HCT116 (cell line): ENCODE results near the gene PREX1. TPM values are rescaled to one million over a fixed set of nuclear protein-coding genes. Genes with fewer than 3 reads are reported as not detected.

Experiments used
- ATAC-seq: fragments of 200-7000 bp; cut with Tn5 transposase; 2 replicates; pipeline ENCODE4 v1.9.1; 2020; ENCODE audit warnings: mild to moderate bottlenecking, moderate library complexity
- BruUV-seq: library from RNA; stranded (reverse); fragments of 400-500 nt; replicated peaks from 2 replicates; lab custom pipeline; 2021; lab: Mats Ljungman, UMichigan
- CTCF ChIA-PET: fragments of 300-600 bp; sonication (Branson Sonifier 250); formaldehyde crosslinking; loops from one replicate; lab custom pipeline; 2021; ENCODE audit warnings: antibody characterized with exemption; lab: Charles Lee
- POLR2A ChIA-PET: fragments of 300-600, 350-600 bp; sonication (Branson Sonifier 250); formaldehyde crosslinking; loops from one replicate; lab custom pipeline; 2021; ENCODE audit warnings: antibody characterized with exemption; lab: Charles Lee
- RAD21 ChIA-PET, 2 experiments: fragments of 300-600 bp; sonication (Branson Sonifier 250); formaldehyde crosslinking; loops; one replicate each; lab custom pipeline; 2023; ENCODE audit warnings: low total read pairs in 2 of 2; ENCODE audit not compliant: uncharacterized antibody in 2 of 2, unreplicated experiment in 2 of 2, low non-redundant PET in 1 of 2; lab: Charles Lee
- DNase-seq: peaks from one replicate; pipeline ENCODE4 v3.0.0-alpha.2; 2010; ENCODE audit warnings: low read depth, low spot score
- H2AFZ ChIP-seq: fragments of 200-600 bp; shearing (Covaris generic), sonication (generic); 2 replicates; pipeline ENCODE4 v1.6.1; 2017; ENCODE audit warnings: low read depth, mixed run types, mixed read lengths, antibody characterized with exemption, low read length; ENCODE audit not compliant: poor library complexity, severe bottlenecking
- H3K27ac ChIP-seq: 2 replicates; pipeline ENCODE4 v1.5.1; 2012; ENCODE audit warnings: low read depth, low read length
- H3K27me3 ChIP-seq: fragments of 200-600 bp; sonication (generic); 2 replicates; pipeline ENCODE4 v1.6.1; 2016; ENCODE audit warnings: mixed run types, low read length, mixed read lengths; ENCODE audit not compliant: insufficient read depth
- H3K36me3 ChIP-seq, 2 experiments: fragments of 200-500 bp in 1 of 2; fragments of 200-600 bp in 1 of 2; sonication (Bioruptor generic) in 1 of 2; sonication (generic) in 1 of 2; 2 replicates each; pipeline versions ENCODE4 v1.5.1 to v1.6.1; 2014 to 2016; ENCODE audit warnings: low read length in 2 of 2, inconsistent platforms in 1 of 2, mixed read lengths in 1 of 2, mixed run types in 1 of 2; ENCODE audit not compliant: insufficient read depth in 2 of 2, control insufficient read depth in 1 of 2
- H3K4me1 ChIP-seq, 2 experiments: fragments of 200-600 bp in 1 of 2; sonication (generic) in 1 of 2; 2 replicates each; pipeline versions ENCODE4 v1.5.1 to v1.6.1; 2012 to 2017; ENCODE audit warnings: low read length in 2 of 2, inconsistent platforms in 1 of 2, mild to moderate bottlenecking in 1 of 2, mixed read lengths in 1 of 2, mixed run types in 1 of 2, moderate library complexity in 1 of 2; ENCODE audit not compliant: insufficient read depth in 2 of 2, control insufficient read depth in 1 of 2
- H3K4me2 ChIP-seq: fragments of 200-600 bp; sonication (generic); 2 replicates; pipeline ENCODE4 v1.6.1; 2017; ENCODE audit warnings: mixed run types, low read length, mixed read lengths
- H3K4me3 ChIP-seq, 2 experiments: fragments of 200-600 bp in 1 of 2; sonication (generic) in 1 of 2; replicated peaks in 1 of 2; 2 replicates each; pipeline ENCODE4 v1.5.1; 2011 to 2016; ENCODE audit warnings: low read length in 2 of 2, control low read depth in 1 of 2, low read depth in 1 of 2, mild to moderate bottlenecking in 1 of 2, mixed read lengths in 1 of 2, mixed run types in 1 of 2
- H3K79me2 ChIP-seq: fragments of 200-600 bp; sonication (generic); 2 replicates; pipeline ENCODE4 v1.6.1; 2017; ENCODE audit warnings: mild to moderate bottlenecking, mixed run types, low read length, moderate library complexity, mixed read lengths; ENCODE audit not compliant: insufficient read depth
- H3K9ac ChIP-seq: fragments of 200-600 bp; sonication (generic); 2 replicates; pipeline ENCODE4 v1.6.1; 2016; ENCODE audit warnings: low read length, mixed read lengths
- H3K9me2 ChIP-seq: fragments of 200-600 bp; sonication (generic), shearing (Covaris generic); 2 replicates; pipeline ENCODE4 v1.6.1; 2017; ENCODE audit warnings: mixed run types, mild to moderate bottlenecking, moderate library complexity; ENCODE audit not compliant: insufficient read depth
- H3K9me3 ChIP-seq, 2 experiments: fragments of 200-500 bp in 1 of 2; fragments of 200-600 bp in 1 of 2; sonication (Bioruptor generic) in 1 of 2; sonication (generic) in 1 of 2; 2 replicates each; pipeline ENCODE4 v1.6.1; 2014 to 2017; ENCODE audit warnings: low read length in 2 of 2, mixed read lengths in 2 of 2, inconsistent platforms in 1 of 2, low read depth in 1 of 2, mild to moderate bottlenecking in 1 of 2, mixed run types in 1 of 2, moderate library complexity in 1 of 2; ENCODE audit not compliant: control insufficient read depth in 1 of 2, insufficient read depth in 1 of 2
- H4K20me1 ChIP-seq: fragments of 200-600 bp; sonication (generic), shearing (Covaris generic); 2 replicates; pipeline ENCODE4 v1.6.1; 2017; ENCODE audit warnings: mixed run types, mild to moderate bottlenecking, moderate library complexity; ENCODE audit not compliant: insufficient read depth
- CBX3 ChIP-seq: IDR thresholded peaks from 2 replicates; pipeline ENCODE4 v1.6.1; 2012; ENCODE audit warnings: low read depth
- CEBPB ChIP-seq: IDR thresholded peaks from 2 replicates; pipeline ENCODE4 v1.6.1; 2012; ENCODE audit warnings: low read depth
- EGR1 ChIP-seq: IDR thresholded peaks from 2 replicates; pipeline ENCODE4 v1.6.1; 2012; ENCODE audit warnings: low read depth
- ELF1 ChIP-seq: IDR thresholded peaks from 2 replicates; pipeline ENCODE4 v1.6.1; 2012; ENCODE audit warnings: low read depth, borderline replicate concordance
- EZH2 ChIP-seq: fragments of 200-600 bp; sonication (generic); IDR thresholded peaks from 2 replicates; pipeline ENCODE4 v1.6.1; 2017; ENCODE audit warnings: antibody characterized with exemption, mixed run types
- FOSL1 ChIP-seq: IDR thresholded peaks from 2 replicates; pipeline ENCODE4 v1.6.1; 2012; ENCODE audit warnings: low read depth
- JUND ChIP-seq: IDR thresholded peaks from 2 replicates; pipeline ENCODE4 v1.6.1; 2012
- POLR2AphosphoS5 ChIP-seq: IDR thresholded peaks from 2 replicates; pipeline ENCODE4 v1.6.1; 2011; ENCODE audit warnings: mild to moderate bottlenecking, low read depth, low read length, moderate library complexity
- RAD21 ChIP-seq: IDR thresholded peaks from 2 replicates; pipeline ENCODE4 v1.6.1; 2012; ENCODE audit warnings: low read depth, mild to moderate bottlenecking
- SIN3A ChIP-seq: IDR thresholded peaks from 2 replicates; pipeline ENCODE4 v1.6.1; 2012; ENCODE audit warnings: low read depth
- TCF7L2 ChIP-seq: IDR thresholded peaks from 2 replicates; pipeline ENCODE4 v1.7.0; 2011; ENCODE audit warnings: borderline replicate concordance, inconsistent platforms; ENCODE audit not compliant: insufficient read depth, insufficient read length; ENCODE audit errors: extremely low read depth
- ZFX ChIP-seq: fragments of 450-650 bp; IDR thresholded peaks from 2 replicates; pipeline ENCODE4 v1.6.1; 2017
- ZNF274 ChIP-seq: fragments of 200-500 bp; sonication (Bioruptor generic); IDR thresholded peaks from 2 replicates; pipeline ENCODE4 v1.6.1; 2014; ENCODE audit warnings: mild to moderate bottlenecking, low read depth, low read length, inconsistent platforms
- intact Hi-C: fragments of 100-400 bp; cut with micrococcal nuclease; formaldehyde crosslinking; loops from 2 replicates; pipeline ENCODE4 v1.10.0; 2022
- total RNA-seq: library from RNA; stranded (reverse); gene quantifications from one replicate; pipeline ENCODE4 v1.2.1, GENCODE V29; 2021; ENCODE audit not compliant: unreplicated experiment
- TF ChIP-seq, protein P1 (sequence below): IDR thresholded peaks from 2 replicates; pipeline ENCODE4 v1.6.1; 2012

The PREX1 gene
- total RNA-seq, 1 experiment from 2014 or later = 6.1 TPM

DNA sequence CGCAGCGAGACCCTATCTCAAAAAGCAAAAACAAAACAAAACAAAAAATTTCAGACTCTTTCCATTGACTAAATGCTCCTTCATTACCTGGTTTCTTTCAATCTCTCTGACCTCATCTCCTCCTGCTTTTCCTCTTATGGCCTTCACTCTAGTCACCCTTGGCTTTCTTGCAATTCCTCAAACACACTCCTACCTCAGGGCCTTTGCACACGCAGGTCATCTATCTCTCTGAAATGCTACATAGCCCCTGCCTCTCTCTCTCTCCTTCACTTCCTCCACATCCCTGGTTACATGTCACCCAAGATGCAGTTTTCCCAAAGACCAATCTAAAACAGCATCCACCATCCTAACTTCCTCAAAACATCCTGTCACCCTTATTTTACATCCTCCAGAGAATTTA lies 96.8 kb downstream of the PREX1 start:
- POLR2A ChIA-PET = no interaction called here
- Histone ChIP-seq H3K27ac (no peak overlapping the region), H3K36me3 (no peaks in the 10 kb centered on the region), H4K20me1 (no peaks in the 10 kb centered on the region), H3K9ac (no peak overlapping the region), H3K9me2 (no peaks in the 10 kb centered on the region), H3K4me1 (0 out of 4 replicates have a peak, but pooled peaks cover 0 to under 1% of the 10 kb centered on the region in 2 experiments), H3K4me3 (no peak overlapping the region), H3K27me3 (no peaks in the 10 kb centered on the region), H3K9me3 (no peaks in the 10 kb centered on the region), H3K79me2 (no peaks in the 10 kb centered on the region), H2AFZ (no peak overlapping the region), H3K4me2 (no peak overlapping the region)
- ATAC-seq (no peak), DNase-seq (no peak)
- RAD21 ChIA-PET = no interaction called here
- no TSS peak for BruUV-seq
- TF ChIP-seq RAD21 (no peak), SIN3A (no peak), EZH2 (no peak), POLR2AphosphoS5 (no peak), EGR1 (no peak), JUND (no peak), FOSL1 (no peak), ZFX (no peak), ELF1 (no peak), CEBPB (no peak)
- intact Hi-C loops = no loop called here
- CTCF ChIA-PET = no interaction called here

DNA sequence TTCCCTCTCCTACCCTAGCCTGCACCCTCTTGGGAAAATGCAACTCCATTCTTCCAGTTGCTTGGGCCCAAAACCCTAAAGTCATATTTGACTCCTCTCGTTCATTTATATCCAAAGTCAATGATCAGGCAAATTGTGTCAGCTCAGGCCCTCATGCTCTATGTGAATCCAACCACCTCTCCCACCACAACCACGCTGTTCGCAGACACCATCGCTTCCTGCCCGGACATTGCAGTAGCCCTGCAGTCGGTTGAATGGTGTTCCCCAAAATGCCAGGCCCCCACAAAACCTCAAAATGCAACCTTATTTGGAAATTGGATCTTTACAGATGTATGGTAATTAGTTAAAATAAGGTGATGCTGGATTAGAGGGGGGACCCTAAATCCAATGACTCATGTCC lies 98.3 kb downstream of the PREX1 start:
- ChIA-PET CTCF (no interaction called here), POLR2A (no interaction called here), RAD21 (no interaction called here)
- Histone ChIP-seq H2AFZ (no peak overlapping the region), H3K4me2 (no peak overlapping the region), H3K27ac (no peak overlapping the region), H3K4me1 (peaks cover 0 to 5% of the 10 kb centered on the region in 2 experiments; a peak in 2 of 4 replicates), H4K20me1 (no peaks in the 10 kb centered on the region), H3K9me3 (no peaks in the 10 kb centered on the region), H3K36me3 (no peaks in the 10 kb centered on the region), H3K79me2 (no peaks in the 10 kb centered on the region), H3K4me3 (no peak overlapping the region), H3K9me2 (no peaks in the 10 kb centered on the region), H3K27me3 (no peaks in the 10 kb centered on the region), H3K9ac (no peak overlapping the region)
- no peak for DNase-seq
- TF ChIP-seq POLR2AphosphoS5 (no peak), EZH2 (no peak), CBX3 (no peak), FOSL1 (no peak), TCF7L2 (no peak), ZNF274 (no peak)
- TF ChIP-seq, protein P1, sequence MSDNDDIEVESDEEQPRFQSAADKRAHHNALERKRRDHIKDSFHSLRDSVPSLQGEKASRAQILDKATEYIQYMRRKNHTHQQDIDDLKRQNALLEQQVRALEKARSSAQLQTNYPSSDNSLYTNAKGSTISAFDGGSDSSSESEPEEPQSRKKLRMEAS = no peak
- intact Hi-C loops = no loop called here
- no peak for ATAC-seq
- no TSS peak for BruUV-seq
